Measurements from ENCODE around the gene SELENOO. TPM values are rescaled to one million over a fixed set of nuclear protein-coding genes. Genes with fewer than 3 reads are reported as not detected.

SELENOO gene
- total and polyA plus RNA-seq, 3 donors from 2014 or later: 20.8 to 66.8 (median 57.9) TPM

- no peaks in the 10 kb centered on the region for H3K36me3 ChIP-seq (ENCODE audit: low read depth, missing control alignments)
Observed at GRCh38 chr22:50258361-50259292, 57.8 kb downstream of the SELENOO start.

GRCh38 chr22:50259302-50259701 is 58.5 kb downstream of the SELENOO start:
- no peaks in the 10 kb centered on the region for H3K27me3 ChIP-seq
- peaks cover 11% of the 10 kb centered on the region for H3K4me1 ChIP-seq
- no peak for TF ChIP-seq CTCF (IDR thresholded peaks at IDR 0.05)
- TF ChIP-seq POLR2A (IDR thresholded peaks at IDR 0.05): no peak
- no peak for DNase-seq
- no peaks in the 10 kb centered on the region for H3K36me3 ChIP-seq (ENCODE audit: low read depth, missing control alignments)
- WGBS, 2 donors: 83 to 89% methylated on average over 14 to 15 of the region's 15 CpGs
- H3K9me3 ChIP-seq: no peaks in the 10 kb centered on the region
- intact Hi-C loops (cut with DNase I; ENCODE audit: low total_unique reads): no loop called here
- no peak overlapping the region for H3K4me3 ChIP-seq
- H3K27ac ChIP-seq: no peak overlapping the region

More at GRCh38 chr22:50258361-50259292, 57.8 kb downstream of the SELENOO start:
- WGBS, 2 donors: 82 to 84% methylated on average over 19 to 24 of the region's 24 CpGs
- Histone ChIP-seq H3K9me3 (no peaks in the 10 kb centered on the region), H3K27ac (no peak overlapping the region), H3K4me1 (peaks cover 11% of the 10 kb centered on the region), H3K4me3 (no peak overlapping the region), H3K27me3 (no peaks in the 10 kb centered on the region)
- intact Hi-C loops (cut with DNase I; ENCODE audit: low total_unique reads): no loop called here
- DNase-seq: no peak
- TF ChIP-seq POLR2A (IDR thresholded peaks at IDR 0.05): no peak
- no peak for TF ChIP-seq CTCF (IDR thresholded peaks at IDR 0.05)

DNA sequence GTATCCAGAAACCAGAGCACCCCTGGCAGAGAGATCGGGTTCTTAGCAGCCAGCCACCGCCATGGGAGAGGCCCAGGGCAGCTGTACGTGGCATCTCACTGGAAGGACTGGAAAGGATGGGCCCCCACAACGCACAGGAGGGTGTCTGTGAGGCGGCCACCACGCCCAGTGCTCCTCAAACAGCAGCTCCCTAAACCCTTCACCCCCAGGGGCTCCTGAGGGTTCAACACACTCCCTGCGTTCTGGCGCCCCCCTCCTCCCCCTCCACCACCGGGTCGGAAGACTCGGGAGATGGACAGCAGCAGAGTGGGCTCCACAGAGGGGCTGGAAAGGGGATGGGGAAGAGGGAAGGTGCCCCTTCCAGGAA is 59.6 kb downstream of the SELENOO start:
- WGBS, 2 donors: 25 to 33% methylated on average over 4 to 8 of the region's 11 CpGs
- peak overlapping the region; percentile 51 to 52 for H3K4me3 ChIP-seq
- peaks cover 11% of the 10 kb centered on the region for H3K4me1 ChIP-seq
- no peak for TF ChIP-seq CTCF (IDR thresholded peaks at IDR 0.05)
- TF ChIP-seq POLR2A (IDR thresholded peaks at IDR 0.05): no peak
- intact Hi-C loops (cut with DNase I; ENCODE audit: low total_unique reads): no loop called here
- no peaks in the 10 kb centered on the region for H3K9me3 ChIP-seq
- no peaks in the 10 kb centered on the region for H3K27me3 ChIP-seq
- no peak for DNase-seq
- H3K36me3 ChIP-seq (ENCODE audit: low read depth, missing control alignments): no peaks in the 10 kb centered on the region
- H3K27ac ChIP-seq: peak overlapping the region; percentile 50

GRCh38 chr22:50260801-50261614 is 60.2 kb downstream of the SELENOO start:
- Histone ChIP-seq H3K4me3 (peak overlapping the region; percentile 51 to 52), H3K9me3 (no peaks in the 10 kb centered on the region), H3K27ac (peak overlapping the region; percentile 50), H3K4me1 (peaks cover 11% of the 10 kb centered on the region), H3K27me3 (no peaks in the 10 kb centered on the region), H3K36me3 (ENCODE audit: low read depth, missing control alignments) (no peaks in the 10 kb centered on the region)
- intact Hi-C loops (cut with DNase I; ENCODE audit: low total_unique reads): no loop called here
- TF ChIP-seq CTCF (IDR thresholded peaks at IDR 0.05): no peak
- TF ChIP-seq POLR2A (IDR thresholded peaks at IDR 0.05): no peak
- WGBS, 2 donors: 0 to 1% methylated on average over 1 to 49 of the region's 92 CpGs
- peak; percentile 73 for DNase-seq
